ENCODE data around the gene CLEC12A.

DNA sequence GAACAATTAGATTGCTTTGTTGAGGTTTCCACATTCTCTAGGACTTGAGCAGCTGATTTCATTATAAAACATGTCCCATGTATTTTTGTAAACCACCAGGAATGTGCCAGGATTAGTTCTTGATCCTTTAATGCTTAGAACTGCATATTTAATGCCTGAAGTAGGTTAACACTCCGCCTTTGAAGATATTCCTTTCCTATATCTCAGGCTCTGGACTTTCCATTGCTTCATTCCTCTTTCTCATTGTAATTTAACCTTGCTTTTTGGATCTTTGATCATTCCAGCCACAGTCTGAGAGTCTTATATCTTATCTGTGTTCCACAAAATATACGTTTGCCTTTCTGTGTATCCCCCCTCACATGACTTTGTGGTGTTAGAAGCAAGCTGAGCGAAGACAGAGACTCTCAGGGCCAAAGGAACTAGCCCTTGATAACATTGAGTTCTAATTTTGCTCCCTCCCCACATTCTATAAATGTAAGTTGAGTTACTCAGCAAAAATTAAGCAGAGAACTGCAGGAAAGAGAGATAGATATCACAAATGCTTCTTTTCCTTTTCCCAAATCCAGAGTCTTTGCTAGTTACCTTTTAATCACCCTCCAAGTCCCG, 30.1 kb downstream of the CLEC12A start:
- no peak for TF ChIP-seq POLR2AphosphoS5 (IDR thresholded peaks at IDR 0.05)
- TF ChIP-seq, protein P1, sequence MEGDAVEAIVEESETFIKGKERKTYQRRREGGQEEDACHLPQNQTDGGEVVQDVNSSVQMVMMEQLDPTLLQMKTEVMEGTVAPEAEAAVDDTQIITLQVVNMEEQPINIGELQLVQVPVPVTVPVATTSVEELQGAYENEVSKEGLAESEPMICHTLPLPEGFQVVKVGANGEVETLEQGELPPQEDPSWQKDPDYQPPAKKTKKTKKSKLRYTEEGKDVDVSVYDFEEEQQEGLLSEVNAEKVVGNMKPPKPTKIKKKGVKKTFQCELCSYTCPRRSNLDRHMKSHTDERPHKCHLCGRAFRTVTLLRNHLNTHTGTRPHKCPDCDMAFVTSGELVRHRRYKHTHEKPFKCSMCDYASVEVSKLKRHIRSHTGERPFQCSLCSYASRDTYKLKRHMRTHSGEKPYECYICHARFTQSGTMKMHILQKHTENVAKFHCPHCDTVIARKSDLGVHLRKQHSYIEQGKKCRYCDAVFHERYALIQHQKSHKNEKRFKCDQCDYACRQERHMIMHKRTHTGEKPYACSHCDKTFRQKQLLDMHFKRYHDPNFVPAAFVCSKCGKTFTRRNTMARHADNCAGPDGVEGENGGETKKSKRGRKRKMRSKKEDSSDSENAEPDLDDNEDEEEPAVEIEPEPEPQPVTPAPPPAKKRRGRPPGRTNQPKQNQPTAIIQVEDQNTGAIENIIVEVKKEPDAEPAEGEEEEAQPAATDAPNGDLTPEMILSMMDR (IDR thresholded peaks at IDR 0.05 in 8 of 11, conservative IDR thresholded peaks at IDR 0.05 in 3 of 11): no peak
- no peak for TF ChIP-seq POLR2A (IDR thresholded peaks at IDR 0.05)
